ENCODE data around the gene RNF133. TPM values are rescaled to one million over a fixed set of nuclear protein-coding genes. Genes with fewer than 3 reads are reported as not detected.
"Not testable (repeated sequence)": the region's sequence is repeated elsewhere in the genome, so short reads cannot be mapped to it uniquely, and the experiment has no call there.

Gene RNF133
- total RNA-seq, 2 experiments from 2014 or later, result not detected

GRCh38 chr7:122681186-122681585 lies 17.7 kb downstream of the RNF133 start:
- DNase-seq; H3K4me3 Mint-ChIP-seq; H3K9me3 Mint-ChIP-seq; H3K4me1 Mint-ChIP-seq; H3K36me3 Mint-ChIP-seq; H3K27me3 Mint-ChIP-seq; POLR2A ChIA-PET; ATAC-seq (ENCODE audit: low read depth); H3K27ac Mint-ChIP-seq: not testable (repeated sequence)

GRCh38 chr7:122679813-122680212 lies 19.1 kb downstream of the RNF133 start:
- no peaks in the 10 kb centered on the region for H3K27me3 Mint-ChIP-seq
- H3K9me3 Mint-ChIP-seq, result peaks cover 3% of the 10 kb centered on the region
- no peak overlapping the region for H3K27ac Mint-ChIP-seq
- no peaks in the 10 kb centered on the region for H3K4me1 Mint-ChIP-seq
- DNase-seq (no peak), ATAC-seq (ENCODE audit: low read depth) (no peak)
- POLR2A ChIA-PET, result no interaction called here
- no peak overlapping the region for H3K4me3 Mint-ChIP-seq
- H3K36me3 Mint-ChIP-seq, result no peaks in the 10 kb centered on the region

- H3K4me1 Mint-ChIP-seq; H3K27ac Mint-ChIP-seq; H3K4me3 Mint-ChIP-seq; POLR2A ChIA-PET; H3K27me3 Mint-ChIP-seq; H3K9me3 Mint-ChIP-seq; ATAC-seq (ENCODE audit: low read depth); DNase-seq; H3K36me3 Mint-ChIP-seq: not testable (repeated sequence)
Observed at GRCh38 chr7:122679269-122679709, 19.6 kb downstream of the RNF133 start.

GRCh38 chr7:122677149-122677548 lies 21.8 kb downstream of the RNF133 start:
- DNase-seq, result no peak
- POLR2A ChIA-PET, result no interaction called here

GRCh38 chr7:122676466-122676865 lies 22.5 kb downstream of the RNF133 start:
- no peaks in the 10 kb centered on the region for H3K4me1 Mint-ChIP-seq
- H3K36me3 Mint-ChIP-seq, result no peaks in the 10 kb centered on the region
- H3K27ac Mint-ChIP-seq, result no peak overlapping the region
- peaks cover 3% of the 10 kb centered on the region for H3K9me3 Mint-ChIP-seq
- no peak overlapping the region for H3K4me3 Mint-ChIP-seq
- ATAC-seq (ENCODE audit: low read depth) (no peak), DNase-seq (no peak)
- no peaks in the 10 kb centered on the region for H3K27me3 Mint-ChIP-seq
- POLR2A ChIA-PET, result no interaction called here

More at GRCh38 chr7:122677149-122677548, 21.8 kb downstream of the RNF133 start:
- ATAC-seq (ENCODE audit: low read depth), result no peak
- Mint-ChIP-seq H3K4me1 (no peaks in the 10 kb centered on the region), H3K27ac (no peak overlapping the region), H3K4me3 (no peak overlapping the region), H3K9me3 (peaks cover 3% of the 10 kb centered on the region), H3K36me3 (no peaks in the 10 kb centered on the region), H3K27me3 (no peaks in the 10 kb centered on the region)

GRCh38 chr7:122675621-122676020 lies 23.3 kb downstream of the RNF133 start:
- ATAC-seq (ENCODE audit: low read depth) (no peak), DNase-seq (no peak)
- H3K4me1 Mint-ChIP-seq, result no peaks in the 10 kb centered on the region
- POLR2A ChIA-PET, result no interaction called here
- H3K27ac Mint-ChIP-seq, result no peak overlapping the region
- no peak overlapping the region for H3K4me3 Mint-ChIP-seq
- H3K9me3 Mint-ChIP-seq, result peaks cover 3% of the 10 kb centered on the region
- no peaks in the 10 kb centered on the region for H3K27me3 Mint-ChIP-seq
- H3K36me3 Mint-ChIP-seq, result no peaks in the 10 kb centered on the region

- Mint-ChIP-seq H3K4me3 (no peak overlapping the region), H3K36me3 (no peaks in the 10 kb centered on the region), H3K27ac (no peak overlapping the region), H3K27me3 (no peaks in the 10 kb centered on the region), H3K9me3 (peaks cover 3% of the 10 kb centered on the region), H3K4me1 (no peaks in the 10 kb centered on the region)
- ATAC-seq (ENCODE audit: low read depth) (no peak), DNase-seq (no peak)
- POLR2A ChIA-PET, result no interaction called here
Observed at GRCh38 chr7:122675011-122675410, 23.9 kb downstream of the RNF133 start.

GRCh38 chr7:122674502-122674901 lies 24.4 kb downstream of the RNF133 start:
- H3K27me3 Mint-ChIP-seq, result no peaks in the 10 kb centered on the region
- DNase-seq (no peak), ATAC-seq (ENCODE audit: low read depth) (no peak)
- H3K4me1 Mint-ChIP-seq, result no peaks in the 10 kb centered on the region
- no peak overlapping the region for H3K27ac Mint-ChIP-seq
- no peak overlapping the region for H3K4me3 Mint-ChIP-seq
- POLR2A ChIA-PET, result no interaction called here
- peaks cover 3% of the 10 kb centered on the region for H3K9me3 Mint-ChIP-seq
- H3K36me3 Mint-ChIP-seq, result no peaks in the 10 kb centered on the region

GRCh38 chr7:122673951-122674350 lies 25.0 kb downstream of the RNF133 start:
- Mint-ChIP-seq H3K9me3 (peaks cover 3% of the 10 kb centered on the region), H3K27ac (no peak overlapping the region), H3K36me3 (no peaks in the 10 kb centered on the region), H3K4me1 (no peaks in the 10 kb centered on the region), H3K4me3 (no peak overlapping the region), H3K27me3 (no peaks in the 10 kb centered on the region)
- ATAC-seq (ENCODE audit: low read depth) (no peak), DNase-seq (no peak)
- POLR2A ChIA-PET, result no interaction called here

GRCh38 chr7:122672536-122672935 lies 26.4 kb downstream of the RNF133 start:
- POLR2A ChIA-PET, result no interaction called here
- Mint-ChIP-seq H3K4me3 (no peak overlapping the region), H3K4me1 (no peaks in the 10 kb centered on the region), H3K27me3 (no peaks in the 10 kb centered on the region), H3K36me3 (no peaks in the 10 kb centered on the region), H3K27ac (no peak overlapping the region), H3K9me3 (no peaks in the 10 kb centered on the region)
- no peak for DNase-seq
- ATAC-seq (ENCODE audit: low read depth), result no peak

- Mint-ChIP-seq H3K36me3 (no peaks in the 10 kb centered on the region), H3K27ac (no peak overlapping the region), H3K27me3 (no peaks in the 10 kb centered on the region), H3K4me3 (no peak overlapping the region), H3K9me3 (no peaks in the 10 kb centered on the region), H3K4me1 (no peaks in the 10 kb centered on the region)
- DNase-seq (no peak), ATAC-seq (ENCODE audit: low read depth) (no peak)
- POLR2A ChIA-PET, result no interaction called here
Observed at GRCh38 chr7:122663733-122664132, 35.2 kb downstream of the RNF133 start.

GRCh38 chr7:122658856-122659255 lies 40.1 kb downstream of the RNF133 start:
- no peaks in the 10 kb centered on the region for H3K27me3 Mint-ChIP-seq
- no peak overlapping the region for H3K4me3 Mint-ChIP-seq
- POLR2A ChIA-PET, result interaction anchor here (0.6 kb wide), 1 partner anchor 252 kb away, joined by 5 read pairs; no protein-coding TSS in a partner anchor
- no peak overlapping the region for H3K27ac Mint-ChIP-seq
- DNase-seq (no peak), ATAC-seq (ENCODE audit: low read depth) (no peak)
- no peaks in the 10 kb centered on the region for H3K4me1 Mint-ChIP-seq
- H3K9me3 Mint-ChIP-seq, result peaks cover 1% of the 10 kb centered on the region
- no peaks in the 10 kb centered on the region for H3K36me3 Mint-ChIP-seq

GRCh38 chr7:122653685-122654084 lies 45.2 kb downstream of the RNF133 start:
- Mint-ChIP-seq H3K9me3 (peaks cover 1% of the 10 kb centered on the region), H3K27me3 (no peaks in the 10 kb centered on the region), H3K4me1 (no peaks in the 10 kb centered on the region), H3K4me3 (no peak overlapping the region), H3K36me3 (no peaks in the 10 kb centered on the region), H3K27ac (no peak overlapping the region)
- POLR2A ChIA-PET, result no interaction called here
- ATAC-seq (ENCODE audit: low read depth) (no peak), DNase-seq (no peak)

- Mint-ChIP-seq H3K36me3 (no peaks in the 10 kb centered on the region), H3K27me3 (no peaks in the 10 kb centered on the region), H3K4me1 (no peaks in the 10 kb centered on the region), H3K4me3 (no peak overlapping the region), H3K27ac (no peak overlapping the region), H3K9me3 (peaks cover 1% of the 10 kb centered on the region)
- POLR2A ChIA-PET, result no interaction called here
- no peak for ATAC-seq (ENCODE audit: low read depth)
- DNase-seq, result no peak
Observed at GRCh38 chr7:122652876-122653275, 46.0 kb downstream of the RNF133 start.

- POLR2A ChIA-PET, result no interaction called here
- DNase-seq, result no peak
- Mint-ChIP-seq H3K27ac (no peak overlapping the region), H3K4me3 (no peak overlapping the region), H3K27me3 (no peaks in the 10 kb centered on the region), H3K4me1 (no peaks in the 10 kb centered on the region), H3K9me3 (peaks cover under 1% of the 10 kb centered on the region), H3K36me3 (no peaks in the 10 kb centered on the region)
- no peak for ATAC-seq (ENCODE audit: low read depth)
Observed at GRCh38 chr7:122651451-122651850, 47.5 kb downstream of the RNF133 start.

Data from activated naive CD8-positive, alpha-beta T cell treated with anti-CD3 and anti-CD28 coated beads, Interleukin-2, amount 10 ng/mL, durations not matched to agents 7 days and 5 days (primary cell).